ENCODE data around the gene KL.

Gene KL

GRCh38 chr13:33033986-33034385 is 17.8 kb downstream of the KL start:
- H3K4me3 ChIP-seq (ENCODE audit: low read length), result no peak overlapping the region
- no peak for TF ChIP-seq CTCF (conservative IDR thresholded peaks at IDR 0.05; ENCODE audit: low read depth, low read length)
- DNase-seq (ENCODE audit: low read depth), result no peak

- no peak for TF ChIP-seq CTCF (conservative IDR thresholded peaks at IDR 0.05; ENCODE audit: low read depth, low read length)
- no peak overlapping the region for H3K4me3 ChIP-seq (ENCODE audit: low read length)
- no peak for DNase-seq (ENCODE audit: low read depth)
These were observed 18.8 kb downstream of the KL start for GRCh38 chr13:33034882-33035520.

GRCh38 chr13:33037673-33038072 is 21.4 kb downstream of the KL start:
- TF ChIP-seq CTCF (conservative IDR thresholded peaks at IDR 0.05; ENCODE audit: low read depth, low read length), result no peak
- no peak for DNase-seq (ENCODE audit: low read depth)
- H3K4me3 ChIP-seq (ENCODE audit: low read length), result no peak overlapping the region

GRCh38 chr13:33040090-33040489 is 23.9 kb downstream of the KL start:
- TF ChIP-seq CTCF (conservative IDR thresholded peaks at IDR 0.05; ENCODE audit: low read depth, low read length), result no peak
- DNase-seq (ENCODE audit: low read depth), result no peak
- H3K4me3 ChIP-seq (ENCODE audit: low read length), result no peak overlapping the region

- no peak for DNase-seq (ENCODE audit: low read depth)
- no peak for TF ChIP-seq CTCF (conservative IDR thresholded peaks at IDR 0.05; ENCODE audit: low read depth, low read length)
- H3K4me3 ChIP-seq (ENCODE audit: low read length), result no peak overlapping the region
These were observed 29.8 kb downstream of the KL start for GRCh38 chr13:33045851-33046592.

- peak; percentile 55 for DNase-seq (ENCODE audit: low read depth)
- no peak for TF ChIP-seq CTCF (conservative IDR thresholded peaks at IDR 0.05; ENCODE audit: low read depth, low read length)
- H3K4me3 ChIP-seq (ENCODE audit: low read length), result no peak overlapping the region
These were observed 33.9 kb downstream of the KL start for GRCh38 chr13:33050161-33050560.

GRCh38 chr13:33051632-33052031 is 35.4 kb downstream of the KL start:
- TF ChIP-seq CTCF (conservative IDR thresholded peaks at IDR 0.05; ENCODE audit: low read depth, low read length), result no peak
- no peak for DNase-seq (ENCODE audit: low read depth)
- no peak overlapping the region for H3K4me3 ChIP-seq (ENCODE audit: low read length)
